Stimulated activated CD4-positive, alpha-beta T cell treated with anti-CD3 and anti-CD28 coated beads, Interleukin-12 subunit alpha, Interleukin-12 subunit beta, amount 100 ng/mL, for 48 hours (primary cell): Measurements from ENCODE around the gene TMEM116.
"Not testable (repeated sequence)": the region's sequence is repeated elsewhere in the genome, so short reads cannot be mapped to it uniquely, and the experiment has no call there.

Experiments
- DNase-seq, 3 donors: peaks; one replicate each; pipeline ENCODE4 v3.0.0-alpha.2; 2020; ENCODE audit warnings: low read depth in 2 of 3, low spot score in 1 of 3

TMEM116 gene

GRCh38 chr12:111980598-111980997 is 32.4 kb downstream of the TMEM116 start:
- no peak for DNase-seq

- DNase-seq = no peak
These were observed 34.4 kb downstream of the TMEM116 start for GRCh38 chr12:111978545-111978944.

GRCh38 chr12:111976860-111977259 is 36.1 kb downstream of the TMEM116 start:
- DNase-seq = no peak

- no peak for DNase-seq
These were observed 36.7 kb downstream of the TMEM116 start for GRCh38 chr12:111976291-111976690.

GRCh38 chr12:111975161-111975931 is 37.6 kb downstream of the TMEM116 start:
- no peak for DNase-seq

GRCh38 chr12:111971800-111972199 is 41.2 kb downstream of the TMEM116 start:
- DNase-seq = no peak

- DNase-seq = no peak
These were observed 48.0 kb downstream of the TMEM116 start for GRCh38 chr12:111964935-111965334.

GRCh38 chr12:111959518-111959917 is 53.4 kb downstream of the TMEM116 start:
- not testable (repeated sequence) for DNase-seq

GRCh38 chr12:111957224-111957623 is 55.7 kb downstream of the TMEM116 start:
- not testable (repeated sequence) for DNase-seq

GRCh38 chr12:111954969-111955368 is 58.0 kb downstream of the TMEM116 start:
- no peak for DNase-seq

- no peak for DNase-seq
These were observed 59.5 kb downstream of the TMEM116 start for GRCh38 chr12:111953455-111953854.

GRCh38 chr12:111952084-111952787 is 60.7 kb downstream of the TMEM116 start:
- DNase-seq = not testable (repeated sequence)

GRCh38 chr12:111950961-111951676 is 61.8 kb downstream of the TMEM116 start:
- DNase-seq = not testable (repeated sequence)

- DNase-seq = no peak
These were observed 69.0 kb downstream of the TMEM116 start for GRCh38 chr12:111943929-111944328.

- no peak for DNase-seq
These were observed 70.4 kb downstream of the TMEM116 start for GRCh38 chr12:111942557-111942956.

GRCh38 chr12:111937429-111937828 is 75.5 kb downstream of the TMEM116 start:
- no peak for DNase-seq

GRCh38 chr12:111936869-111937268 is 76.1 kb downstream of the TMEM116 start:
- DNase-seq = no peak

- no peak for DNase-seq
These were observed 80.7 kb downstream of the TMEM116 start for GRCh38 chr12:111932241-111932640.

- no peak for DNase-seq
These were observed 85.6 kb downstream of the TMEM116 start for GRCh38 chr12:111927346-111927745.

- DNase-seq = no peak
These were observed 86.3 kb downstream of the TMEM116 start for GRCh38 chr12:111926631-111927030.

GRCh38 chr12:111925171-111925570 is 87.8 kb downstream of the TMEM116 start:
- no peak for DNase-seq

- DNase-seq = no peak
These were observed 105.2 kb downstream of the TMEM116 start for GRCh38 chr12:111907740-111908139.
